ENCODE data around the gene GNS. TPM values are rescaled to one million over a fixed set of nuclear protein-coding genes. Genes with fewer than 3 reads are reported as not detected.

Gene GNS
- total and polyA plus RNA-seq, 2 of the 4 experiments (the other 2 are of a cell fraction), result 60.4 to 80.7 TPM

DNA sequence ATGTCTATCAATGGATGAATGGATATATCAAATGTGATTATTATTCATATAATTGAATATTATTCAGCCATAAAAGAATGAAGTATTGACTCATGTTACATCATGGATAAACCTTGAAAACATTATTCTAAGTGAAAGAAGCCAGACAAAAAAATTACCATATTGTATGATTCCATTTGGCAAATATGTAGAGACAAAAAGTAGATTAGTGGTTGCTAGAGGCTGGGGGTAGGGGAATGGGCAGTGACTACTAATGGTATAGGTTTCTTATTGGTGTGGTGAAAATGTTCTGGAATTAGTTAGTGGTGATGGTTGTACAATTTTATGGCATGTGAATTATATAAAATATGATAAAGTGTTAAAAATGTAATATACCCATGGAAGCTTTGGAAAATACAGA lies 31.8 kb upstream of the GNS start:
- no peaks in the 10 kb centered on the region for H3K79me1 ChIP-seq (ENCODE audit: low read depth in 1 of 2, low read length in 2 of 2)
- ATAC-seq (ENCODE audit: low read depth) (no peak), DNase-seq (no peak)
- H3K23ac ChIP-seq (ENCODE audit: low read depth, low read length), result no peak overlapping the region
- no peak overlapping the region for H4K5ac ChIP-seq (ENCODE audit: low read depth, low read length)
- no peak overlapping the region for H2AK9ac ChIP-seq (replicated peaks; ENCODE audit: low read depth, low read length, poor library complexity)
- H3K27ac ChIP-seq (ENCODE audit: insufficient read depth, low read length), result no peak overlapping the region
- intact Hi-C loops (cut with micrococcal nuclease) (no loop called here), dilution Hi-C loops (cut with HindIII; ENCODE audit: low sequenced_read_pairs, unreplicated experiment) (no loop called here), in situ Hi-C loops (cut with MboI; ENCODE audit: low sequenced_read_pairs) (no loop called here)
- no peak overlapping the region for H2BK5ac ChIP-seq (ENCODE audit: low read depth, low read length, poor library complexity, severe bottlenecking)
- no peak overlapping the region for H3K4ac ChIP-seq (ENCODE audit: low read depth, low read length)
- POLR2A ChIA-PET (ENCODE audit: unreplicated experiment), result no interaction called here
- no peaks in the 10 kb centered on the region for H3K9me1 ChIP-seq (ENCODE audit: insufficient read depth, low read length)
- CTCF ChIA-PET, result interaction anchor here (3.3 kb wide), 1 partner anchor 11 kb away, joined by 10 read pairs; no protein-coding TSS in a partner anchor
- H3K9me3 ChIP-seq (ENCODE audit: control insufficient read depth, insufficient read depth, low read length), result no peaks in the 10 kb centered on the region
- BruUV-seq (replicated peaks), result no TSS peak
- H3K18ac ChIP-seq (ENCODE audit: low read depth, low read length), result no peak overlapping the region
- no peak overlapping the region for H3K9ac ChIP-seq (ENCODE audit: low read depth, low read length)
- H3K36me3 ChIP-seq (ENCODE audit: control insufficient read depth, insufficient read depth, low read length), result no peaks in the 10 kb centered on the region
- no peak overlapping the region for H3K4me2 ChIP-seq (ENCODE audit: low read depth, low read length)
- H3K4me1 ChIP-seq (ENCODE audit: control insufficient read depth, insufficient read depth, low read length), result no peaks in the 10 kb centered on the region
- peaks cover 15% of the 10 kb centered on the region for H3K27me3 ChIP-seq (ENCODE audit: control insufficient read depth, insufficient read depth, low read length)
- H2BK20ac ChIP-seq (ENCODE audit: low read depth, low read length), result no peak overlapping the region
- H3K14ac ChIP-seq (replicated peaks; ENCODE audit: low read depth, low read length), result no peak overlapping the region
- no peak overlapping the region for H2BK15ac ChIP-seq (ENCODE audit: low read depth, low read length)
- H2BK120ac ChIP-seq (ENCODE audit: low read depth, low read length), result no peak overlapping the region
- no peak overlapping the region for H4K8ac ChIP-seq (ENCODE audit: low read depth in 2 of 2, low read length in 2 of 2)
- H4K91ac ChIP-seq (ENCODE audit: insufficient read depth, low read depth, low read length), result no peak overlapping the region
- no peak overlapping the region for H3K4me3 ChIP-seq (ENCODE audit: insufficient read depth, low read depth, low read length)
- H2AK5ac ChIP-seq (ENCODE audit: low read depth, low read length), result no peak overlapping the region
- no peak overlapping the region for H2AFZ ChIP-seq (replicated peaks; ENCODE audit: low read length, poor library complexity)
- H4K20me1 ChIP-seq (ENCODE audit: insufficient read depth, low read length), result no peaks in the 10 kb centered on the region
- TF ChIP-seq CEBPB (IDR thresholded peaks at IDR 0.05; ENCODE audit: low read depth, low read length), result no peak
- TF ChIP-seq NFE2L2 (IDR thresholded peaks at IDR 0.05; ENCODE audit: low read depth, low read length), result no peak
- TF ChIP-seq RCOR1 (IDR thresholded peaks at IDR 0.05; ENCODE audit: insufficient replicate concordance, low read length), result no peak
- TF ChIP-seq RAD21 (IDR thresholded peaks at IDR 0.05; ENCODE audit: low read length), result no peak
- no peak for TF ChIP-seq POLR2A (IDR thresholded peaks at IDR 0.05; ENCODE audit: low read depth, low read length)
- no peak for TF ChIP-seq BHLHE40 (IDR thresholded peaks at IDR 0.05; ENCODE audit: low read depth, low read length)
- TF ChIP-seq MAFK (IDR thresholded peaks at IDR 0.05; ENCODE audit: low read depth, low read length), result no peak
- TF ChIP-seq SMC3 (IDR thresholded peaks at IDR 0.05; ENCODE audit: low read depth, low read length), result no peak
- TF ChIP-seq, protein P1, sequence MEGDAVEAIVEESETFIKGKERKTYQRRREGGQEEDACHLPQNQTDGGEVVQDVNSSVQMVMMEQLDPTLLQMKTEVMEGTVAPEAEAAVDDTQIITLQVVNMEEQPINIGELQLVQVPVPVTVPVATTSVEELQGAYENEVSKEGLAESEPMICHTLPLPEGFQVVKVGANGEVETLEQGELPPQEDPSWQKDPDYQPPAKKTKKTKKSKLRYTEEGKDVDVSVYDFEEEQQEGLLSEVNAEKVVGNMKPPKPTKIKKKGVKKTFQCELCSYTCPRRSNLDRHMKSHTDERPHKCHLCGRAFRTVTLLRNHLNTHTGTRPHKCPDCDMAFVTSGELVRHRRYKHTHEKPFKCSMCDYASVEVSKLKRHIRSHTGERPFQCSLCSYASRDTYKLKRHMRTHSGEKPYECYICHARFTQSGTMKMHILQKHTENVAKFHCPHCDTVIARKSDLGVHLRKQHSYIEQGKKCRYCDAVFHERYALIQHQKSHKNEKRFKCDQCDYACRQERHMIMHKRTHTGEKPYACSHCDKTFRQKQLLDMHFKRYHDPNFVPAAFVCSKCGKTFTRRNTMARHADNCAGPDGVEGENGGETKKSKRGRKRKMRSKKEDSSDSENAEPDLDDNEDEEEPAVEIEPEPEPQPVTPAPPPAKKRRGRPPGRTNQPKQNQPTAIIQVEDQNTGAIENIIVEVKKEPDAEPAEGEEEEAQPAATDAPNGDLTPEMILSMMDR (conservative IDR thresholded peaks at IDR 0.05; ENCODE audit: low read depth, low read length), result no peak
- no peak for TF ChIP-seq FOS (IDR thresholded peaks at IDR 0.05; ENCODE audit: low read depth, low read length)
- no peak for TF ChIP-seq MAZ (IDR thresholded peaks at IDR 0.05; ENCODE audit: borderline replicate concordance, low read depth, low read length)
- TF ChIP-seq, protein P2, sequence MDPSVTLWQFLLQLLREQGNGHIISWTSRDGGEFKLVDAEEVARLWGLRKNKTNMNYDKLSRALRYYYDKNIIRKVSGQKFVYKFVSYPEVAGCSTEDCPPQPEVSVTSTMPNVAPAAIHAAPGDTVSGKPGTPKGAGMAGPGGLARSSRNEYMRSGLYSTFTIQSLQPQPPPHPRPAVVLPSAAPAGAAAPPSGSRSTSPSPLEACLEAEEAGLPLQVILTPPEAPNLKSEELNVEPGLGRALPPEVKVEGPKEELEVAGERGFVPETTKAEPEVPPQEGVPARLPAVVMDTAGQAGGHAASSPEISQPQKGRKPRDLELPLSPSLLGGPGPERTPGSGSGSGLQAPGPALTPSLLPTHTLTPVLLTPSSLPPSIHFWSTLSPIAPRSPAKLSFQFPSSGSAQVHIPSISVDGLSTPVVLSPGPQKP (IDR thresholded peaks at IDR 0.05; ENCODE audit: borderline replicate concordance, low read depth, low read length), result no peak
- TF ChIP-seq RFX5 (IDR thresholded peaks at IDR 0.05; ENCODE audit: low read depth, low read length), result no peak
- TF ChIP-seq, protein P3, sequence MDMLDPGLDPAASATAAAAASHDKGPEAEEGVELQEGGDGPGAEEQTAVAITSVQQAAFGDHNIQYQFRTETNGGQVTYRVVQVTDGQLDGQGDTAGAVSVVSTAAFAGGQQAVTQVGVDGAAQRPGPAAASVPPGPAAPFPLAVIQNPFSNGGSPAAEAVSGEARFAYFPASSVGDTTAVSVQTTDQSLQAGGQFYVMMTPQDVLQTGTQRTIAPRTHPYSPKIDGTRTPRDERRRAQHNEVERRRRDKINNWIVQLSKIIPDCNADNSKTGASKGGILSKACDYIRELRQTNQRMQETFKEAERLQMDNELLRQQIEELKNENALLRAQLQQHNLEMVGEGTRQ (IDR thresholded peaks at IDR 0.05; ENCODE audit: low read depth, low read length), result no peak
- TF ChIP-seq CHD1 (IDR thresholded peaks at IDR 0.05; ENCODE audit: low read depth, low read length), result no peak
- TF ChIP-seq MXI1 (IDR thresholded peaks at IDR 0.05; ENCODE audit: borderline replicate concordance, low read depth, low read length), result no peak
- no peak overlapping the region for H3K56ac ChIP-seq (ENCODE audit: extremely low read depth, insufficient read depth, low read length)

All from IMR-90 (cell line).